Right ventricle myocardium inferior (tissue), 1 donor: ENCODE results near the gene UBE2U. TPM values are rescaled to one million over a fixed set of nuclear protein-coding genes. Genes with fewer than 3 reads are reported as not detected.

ENCODE experiments used
- ATAC-seq: fragments of 200-7000 bp; cut with Tn5 transposase; one replicate; pipeline ENCODE4 v1.9.1; 2020; ENCODE audit warnings: mild to moderate bottlenecking, moderate library complexity
- DNase-seq: peaks from one replicate; pipeline ENCODE4 v3.0.0; 2021; ENCODE audit errors: missing footprints
- intact Hi-C: fragments of 100-400 bp; cut with DNase I; formaldehyde crosslinking; loops from one replicate; pipeline ENCODE4 v1.11.0; 2022
- total RNA-seq: library from RNA; stranded (reverse); fragmentation: NEBNext Ultra II Directional; extraction: Animal tissue kit (Norgen Biotek cat#: 25700); gene quantifications from one replicate; pipeline ENCODE4 v1.2.1, GENCODE V29; 2021
- donor health status: DM: no; HTN: yes; CAD: no; lungs with severe emphysema.

UBE2U gene
- total RNA-seq, 1 donor from 2014 or later: 0.95 TPM

- DNase-seq (no peak), ATAC-seq (no peak)
- intact Hi-C loops: loop anchor here (5.0 kb wide), 1 partner anchor 557 kb away; no protein-coding TSS in a partner anchor
These were observed 61.7 kb downstream of the UBE2U start for GRCh38 chr1:64265141-64265540.

- no peak for DNase-seq
- no peak for ATAC-seq
- intact Hi-C loops: loop anchor here (5.0 kb wide), 1 partner anchor 555 kb away; no protein-coding TSS in a partner anchor
These were observed 63.6 kb downstream of the UBE2U start for GRCh38 chr1:64266991-64267390.

- intact Hi-C loops: loop anchor here (5.0 kb wide), 1 partner anchor 553 kb away; no protein-coding TSS in a partner anchor
These were observed 65.5 kb downstream of the UBE2U start for GRCh38 chr1:64268653-64269557.

GRCh38 chr1:64269558-64269884, 66.1 kb downstream of the UBE2U start:
- intact Hi-C loops: loop anchor here (5.0 kb wide), 1 partner anchor 553 kb away; no protein-coding TSS in a partner anchor
- ATAC-seq: no peak

More at GRCh38 chr1:64268653-64269557, 65.5 kb downstream of the UBE2U start:
- peak; percentile 72 for ATAC-seq
- DNase-seq: no peak

GRCh38 chr1:64280001-64280400, 76.6 kb downstream of the UBE2U start:
- no peak for ATAC-seq
- intact Hi-C loops: no loop called here
- no peak for DNase-seq

More at GRCh38 chr1:64269558-64269884, 66.1 kb downstream of the UBE2U start:
- DNase-seq: no peak

GRCh38 chr1:64282351-64282750, 78.9 kb downstream of the UBE2U start:
- peak; percentile 54 for DNase-seq
- no peak for ATAC-seq
- intact Hi-C loops: no loop called here

- intact Hi-C loops: no loop called here
- ATAC-seq: no peak
- no peak for DNase-seq
These were observed 83.6 kb downstream of the UBE2U start for GRCh38 chr1:64287071-64287470.

GRCh38 chr1:64290420-64290819, 87.0 kb downstream of the UBE2U start:
- intact Hi-C loops: no loop called here
- DNase-seq (no peak), ATAC-seq (no peak)

GRCh38 chr1:64291931-64292330, 88.5 kb downstream of the UBE2U start:
- intact Hi-C loops: no loop called here
- ATAC-seq (no peak), DNase-seq (no peak)

GRCh38 chr1:64292399-64292798, 89.0 kb downstream of the UBE2U start:
- DNase-seq (no peak), ATAC-seq (no peak)
- intact Hi-C loops: no loop called here

GRCh38 chr1:64293820-64294219, 90.4 kb downstream of the UBE2U start:
- ATAC-seq: no peak
- no peak for DNase-seq
- intact Hi-C loops: no loop called here

- ATAC-seq (no peak), DNase-seq (no peak)
- intact Hi-C loops: no loop called here
These were observed 91.7 kb downstream of the UBE2U start for GRCh38 chr1:64295136-64295535.

GRCh38 chr1:64295561-64295960, 92.1 kb downstream of the UBE2U start:
- DNase-seq (no peak), ATAC-seq (no peak)
- intact Hi-C loops: no loop called here

- intact Hi-C loops: no loop called here
- DNase-seq (no peak), ATAC-seq (no peak)
These were observed 93.0 kb downstream of the UBE2U start for GRCh38 chr1:64296459-64296858.

- ATAC-seq (no peak), DNase-seq (no peak)
- intact Hi-C loops: no loop called here
These were observed 98.8 kb downstream of the UBE2U start for GRCh38 chr1:64302194-64302593.

- intact Hi-C loops: no loop called here
- no peak for ATAC-seq
These were observed 99.5 kb downstream of the UBE2U start for GRCh38 chr1:64302971-64303370.

GRCh38 chr1:64304823-64305222, 101.4 kb downstream of the UBE2U start:
- ATAC-seq: no peak
- intact Hi-C loops: no loop called here

More at GRCh38 chr1:64302971-64303370, 99.5 kb downstream of the UBE2U start:
- DNase-seq: no peak

GRCh38 chr1:64308866-64309265, 105.4 kb downstream of the UBE2U start:
- DNase-seq: no peak
- intact Hi-C loops: no loop called here

More at GRCh38 chr1:64304823-64305222, 101.4 kb downstream of the UBE2U start:
- no peak for DNase-seq

GRCh38 chr1:64309431-64309831, 106.0 kb downstream of the UBE2U start:
- intact Hi-C loops: no loop called here
- ATAC-seq (no peak), DNase-seq (no peak)

More at GRCh38 chr1:64308866-64309265, 105.4 kb downstream of the UBE2U start:
- ATAC-seq: no peak

GRCh38 chr1:64310760-64311159, 107.3 kb downstream of the UBE2U start:
- no peak for ATAC-seq
- no peak for DNase-seq
- intact Hi-C loops: no loop called here
